HFF-Myc (cell line): ENCODE measurements around the gene MCOLN2.

ENCODE experiments used
- DNase-seq: peaks from one replicate; pipeline ENCODE4 v3.0.0-alpha.2; 2011; ENCODE audit warnings: low read depth; ENCODE audit errors: extremely low read depth
- H3K4me3 ChIP-seq: replicated peaks from 2 replicates; pipeline ENCODE4 v1.5.1; 2011; ENCODE audit warnings: low read depth, mild to moderate bottlenecking, control low read depth, low read length
- TF ChIP-seq, protein P1 (sequence below): IDR thresholded peaks from 2 replicates; pipeline ENCODE4 v1.5.1; 2012; ENCODE audit warnings: mild to moderate bottlenecking, low read depth, low read length, control low read depth; ENCODE audit errors: missing control alignments

The MCOLN2 gene

DNA sequence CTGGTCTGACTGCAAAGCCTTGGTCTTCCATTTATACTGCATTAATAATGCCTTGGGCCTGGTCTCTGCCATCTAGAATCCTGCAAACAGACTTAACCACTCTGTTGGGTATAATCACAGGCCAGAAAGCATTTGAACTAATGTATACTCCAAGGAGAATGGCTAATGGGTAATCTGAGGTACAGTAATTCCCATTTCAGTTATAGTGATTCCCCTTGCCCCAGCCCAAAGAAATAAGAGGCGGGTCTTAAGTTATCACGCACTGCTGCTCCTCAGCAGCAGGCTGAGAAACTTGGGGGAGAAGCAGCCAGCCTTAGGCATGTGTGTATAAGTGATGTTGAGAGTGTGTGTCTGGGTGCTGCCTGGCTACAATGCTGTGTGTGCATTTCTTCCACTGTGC lies 106.3 kb downstream of the MCOLN2 start:
- peak overlapping the region; percentile 6 for H3K4me3 ChIP-seq
- TF ChIP-seq, protein P1, sequence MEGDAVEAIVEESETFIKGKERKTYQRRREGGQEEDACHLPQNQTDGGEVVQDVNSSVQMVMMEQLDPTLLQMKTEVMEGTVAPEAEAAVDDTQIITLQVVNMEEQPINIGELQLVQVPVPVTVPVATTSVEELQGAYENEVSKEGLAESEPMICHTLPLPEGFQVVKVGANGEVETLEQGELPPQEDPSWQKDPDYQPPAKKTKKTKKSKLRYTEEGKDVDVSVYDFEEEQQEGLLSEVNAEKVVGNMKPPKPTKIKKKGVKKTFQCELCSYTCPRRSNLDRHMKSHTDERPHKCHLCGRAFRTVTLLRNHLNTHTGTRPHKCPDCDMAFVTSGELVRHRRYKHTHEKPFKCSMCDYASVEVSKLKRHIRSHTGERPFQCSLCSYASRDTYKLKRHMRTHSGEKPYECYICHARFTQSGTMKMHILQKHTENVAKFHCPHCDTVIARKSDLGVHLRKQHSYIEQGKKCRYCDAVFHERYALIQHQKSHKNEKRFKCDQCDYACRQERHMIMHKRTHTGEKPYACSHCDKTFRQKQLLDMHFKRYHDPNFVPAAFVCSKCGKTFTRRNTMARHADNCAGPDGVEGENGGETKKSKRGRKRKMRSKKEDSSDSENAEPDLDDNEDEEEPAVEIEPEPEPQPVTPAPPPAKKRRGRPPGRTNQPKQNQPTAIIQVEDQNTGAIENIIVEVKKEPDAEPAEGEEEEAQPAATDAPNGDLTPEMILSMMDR: no peak
- no peak for DNase-seq

DNA sequence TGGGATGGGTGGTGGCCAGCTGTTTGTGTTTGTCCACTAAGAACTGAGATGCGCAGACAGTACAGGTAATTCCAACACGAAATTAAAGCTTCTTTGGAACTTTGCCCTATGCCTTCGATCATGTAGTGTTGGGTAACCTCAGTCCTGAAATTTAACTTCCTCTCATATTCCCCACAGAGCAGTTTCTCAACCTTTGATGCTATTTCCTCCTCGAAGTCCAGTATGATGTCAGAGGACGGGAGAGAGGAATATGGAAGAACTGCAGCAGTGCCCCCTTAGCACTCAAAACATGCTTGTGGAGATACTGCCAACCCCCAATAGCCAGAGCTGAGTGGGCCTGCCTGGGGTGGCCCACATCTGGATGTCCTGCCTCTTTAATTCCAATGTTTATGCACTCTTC lies 107.5 kb downstream of the MCOLN2 start:
- TF ChIP-seq, protein P1: no peak
- DNase-seq: no peak
- H3K4me3 ChIP-seq: no peak overlapping the region

DNA sequence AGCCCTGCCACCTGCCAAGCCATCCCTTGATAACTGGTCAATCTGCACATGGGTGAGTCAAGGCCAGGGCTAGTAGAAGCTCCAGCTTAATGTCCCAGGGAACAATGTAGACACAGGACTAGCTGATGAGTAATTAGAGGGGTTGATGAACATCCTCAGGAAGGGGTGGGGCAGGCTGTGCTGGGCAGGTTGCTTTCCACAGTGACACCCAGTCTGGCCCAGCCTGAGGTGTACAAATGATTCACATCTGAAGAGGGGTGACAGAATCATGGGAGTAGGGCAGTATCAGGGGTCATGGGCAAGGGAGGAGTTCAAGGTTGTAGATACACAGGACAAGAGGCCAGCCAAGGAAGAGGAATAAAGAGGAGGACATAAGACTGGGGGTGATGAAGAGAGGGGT lies 108.2 kb downstream of the MCOLN2 start:
- DNase-seq: no peak
- TF ChIP-seq, protein P1: no peak
- H3K4me3 ChIP-seq: no peak overlapping the region

DNA sequence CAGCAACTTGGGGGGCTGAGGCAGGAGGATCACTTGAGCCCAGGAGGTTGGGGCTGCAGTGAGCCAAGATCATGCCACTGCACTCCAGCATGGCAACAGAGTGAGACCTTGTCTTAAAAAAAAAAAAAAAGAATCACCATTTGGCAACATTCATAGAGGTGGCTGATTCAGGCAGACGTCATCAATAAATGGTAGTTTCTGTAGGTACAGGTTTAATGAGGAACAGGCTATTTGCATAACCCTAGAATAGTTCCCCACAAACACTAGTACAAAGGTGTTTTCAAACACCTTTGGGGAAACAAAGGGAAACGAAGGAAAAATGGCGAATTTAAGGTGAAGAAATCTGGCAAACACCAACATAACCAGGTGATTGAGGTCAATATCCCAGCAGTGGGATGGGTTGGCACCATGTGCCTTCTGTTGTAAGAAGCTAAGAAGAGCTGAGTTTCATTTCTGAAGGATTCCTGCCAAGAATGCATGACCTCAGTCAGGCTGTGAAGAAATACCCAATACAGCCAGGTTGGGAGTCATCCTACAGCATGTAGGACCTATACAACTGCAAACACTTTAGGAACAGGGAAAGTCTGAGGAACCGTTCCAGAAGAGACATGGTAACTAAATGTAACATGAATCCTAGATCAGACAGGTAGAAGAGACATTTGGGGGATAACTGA lies 109.5 kb downstream of the MCOLN2 start:
- no peak overlapping the region for H3K4me3 ChIP-seq
- TF ChIP-seq, protein P1: no peak
- no peak for DNase-seq

DNA sequence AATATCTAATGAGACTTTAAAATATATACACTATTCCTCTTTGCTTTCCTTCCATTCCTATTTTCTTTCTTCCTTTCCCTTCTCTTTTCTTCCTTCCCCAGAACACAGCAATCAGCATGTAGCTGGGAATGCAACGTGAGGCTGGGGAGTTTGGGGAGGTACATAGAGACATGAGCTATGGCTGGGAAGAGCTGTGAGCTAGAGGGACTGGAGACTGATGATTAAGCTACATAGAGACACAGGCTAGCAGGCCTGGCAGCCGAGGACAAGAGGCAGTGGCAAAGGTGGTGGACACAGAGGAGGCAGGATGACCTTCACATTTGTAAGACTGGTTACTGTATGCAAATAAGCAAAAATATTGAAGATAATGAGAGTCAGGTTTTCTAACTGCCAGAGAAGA lies 111.4 kb downstream of the MCOLN2 start:
- no peak overlapping the region for H3K4me3 ChIP-seq
- DNase-seq: no peak
- TF ChIP-seq, protein P1: no peak

DNA sequence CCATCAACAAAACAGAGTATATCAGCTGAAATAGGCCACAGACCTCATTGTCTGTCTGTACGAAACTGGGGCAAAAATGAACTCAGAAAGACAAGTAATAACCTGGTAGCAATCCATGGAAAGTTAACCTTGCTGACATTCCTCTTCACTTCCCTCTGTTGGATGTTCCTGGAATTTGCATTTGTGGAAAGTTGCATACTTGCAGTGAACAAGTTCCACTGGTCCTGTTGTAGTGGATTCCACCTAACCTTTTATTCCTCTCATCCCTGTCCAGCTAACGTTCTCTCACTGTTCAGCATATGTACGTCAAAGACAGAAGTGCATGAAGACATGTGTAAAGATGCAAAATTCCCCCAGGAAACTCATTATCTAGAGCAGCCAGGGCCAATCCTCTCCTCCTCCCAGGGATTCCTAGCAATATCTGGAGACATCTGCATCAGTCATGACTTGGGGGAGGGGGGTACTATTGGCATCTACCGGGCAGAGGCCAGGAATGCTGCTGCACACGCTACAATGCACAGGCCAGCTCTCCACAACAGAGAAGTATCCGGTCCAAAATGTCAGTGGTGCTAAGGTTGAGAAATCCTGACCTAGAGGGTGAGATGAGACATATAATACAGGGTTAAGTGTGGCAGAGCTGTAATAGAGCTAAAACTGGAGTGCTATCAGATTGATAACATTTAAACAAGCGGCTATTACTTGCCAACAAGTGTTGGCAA lies 112.1 kb downstream of the MCOLN2 start:
- TF ChIP-seq, protein P1: no peak
- DNase-seq: no peak
- no peak overlapping the region for H3K4me3 ChIP-seq
